ENCODE measurements around the gene CYBC1.
A peak's percentile ranks its signal among the peaks of the same experiment; 100 is the strongest.
"Not testable (repeated sequence)": the region's sequence is repeated elsewhere in the genome, so short reads cannot be mapped to it uniquely, and the experiment has no call there.

CYBC1 gene

DNA sequence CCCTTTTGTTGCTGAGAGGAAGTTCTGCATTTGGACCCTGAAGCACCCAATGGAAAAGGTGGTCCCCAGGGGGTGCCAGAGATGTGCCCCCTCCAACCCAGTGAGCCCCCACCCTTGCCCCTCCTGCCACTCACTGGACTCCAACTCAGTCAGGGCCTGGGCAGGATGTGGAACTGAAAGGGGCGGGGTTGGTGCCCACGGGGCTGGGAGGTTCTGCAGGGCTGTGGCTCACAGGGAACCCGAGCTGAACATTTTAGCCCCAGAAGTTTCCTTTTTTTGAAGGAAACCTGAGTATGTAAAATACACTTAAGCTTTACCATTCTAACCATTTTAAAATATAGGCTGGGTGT is 16.4 kb downstream of the CYBC1 start:
- DNase-seq (ENCODE audit: low spot score): no peak

DNA sequence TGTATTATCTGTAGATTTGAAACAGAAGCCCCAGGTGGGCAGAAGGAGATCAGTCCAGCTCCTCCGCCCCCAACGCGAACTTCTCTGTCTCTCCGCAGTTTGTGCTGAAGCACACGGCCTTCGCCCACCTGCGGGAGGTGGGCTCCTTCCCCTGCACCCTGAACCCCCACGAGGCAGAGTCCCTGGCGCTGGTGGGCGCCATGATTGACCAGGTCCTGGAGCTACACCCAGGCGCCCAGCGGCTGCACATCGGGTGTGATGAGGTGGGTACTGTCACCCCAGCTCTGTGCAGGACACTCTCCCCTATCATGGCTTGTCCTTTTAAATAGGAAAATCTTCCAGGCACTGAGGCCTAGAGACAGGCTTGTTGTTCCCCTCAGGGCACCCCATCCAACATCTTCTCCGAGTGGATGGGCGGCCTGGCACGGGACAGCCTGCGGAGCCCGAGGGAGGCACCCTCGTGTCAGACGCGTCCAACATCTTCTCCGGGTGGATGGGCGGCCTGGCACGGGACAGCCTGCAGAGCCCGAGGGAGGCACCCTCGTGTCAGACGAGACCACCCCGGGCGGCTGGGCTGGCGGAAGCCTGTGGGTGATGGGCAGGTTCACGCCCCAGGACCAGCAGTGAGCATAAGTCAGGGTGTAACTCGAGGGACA is 16.9 kb downstream of the CYBC1 start:
- no peak for DNase-seq (ENCODE audit: low spot score)

GRCh38 chr17:82432017-82432416 is 18.5 kb downstream of the CYBC1 start:
- DNase-seq (ENCODE audit: low spot score): no peak

DNA sequence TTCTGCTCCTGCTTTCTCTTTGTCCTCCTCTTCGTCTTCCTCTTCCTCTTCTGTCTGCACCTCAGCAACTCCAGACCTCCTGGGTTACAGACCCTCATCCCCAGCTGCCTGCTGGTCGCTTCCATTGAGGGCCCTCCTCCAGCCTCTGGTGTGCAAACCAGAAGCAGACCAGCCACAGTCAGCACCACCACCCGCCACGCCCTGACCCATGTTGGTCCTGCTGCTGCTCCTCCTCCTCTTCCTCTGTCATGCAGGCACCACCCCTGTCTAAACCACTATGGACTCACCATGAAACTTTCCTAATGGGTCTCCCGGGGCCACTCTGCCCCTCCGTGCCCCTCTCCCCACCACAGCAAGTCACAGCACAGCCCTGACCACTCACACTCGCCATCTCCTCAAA is 20.7 kb downstream of the CYBC1 start:
- DNase-seq (ENCODE audit: low spot score): no peak

- DNase-seq (ENCODE audit: low spot score): no peak
These were observed 22.0 kb downstream of the CYBC1 start for GRCh38 chr17:82428546-82428945.

GRCh38 chr17:82424863-82425159 is 25.7 kb downstream of the CYBC1 start:
- DNase-seq (ENCODE audit: low spot score): no peak

GRCh38 chr17:82424001-82424862 is 26.3 kb downstream of the CYBC1 start:
- DNase-seq (ENCODE audit: low spot score): no peak

- DNase-seq (ENCODE audit: low spot score): no peak
These were observed 31.0 kb downstream of the CYBC1 start for GRCh38 chr17:82419540-82419939.

GRCh38 chr17:82418001-82418986 is 32.3 kb downstream of the CYBC1 start, which contains the start of the genes HEXD and OGFOD3:
TSS of gene HEXD (plus strand) at chr17:82418347. CDS start at chr17:82419800, 1,453 bp downstream.
TSS of gene OGFOD3 (minus strand) at chr17:82418586. CDS start at chr17:82418485, 101 bp downstream.
- peak; percentile 84 for DNase-seq (ENCODE audit: low spot score)

GRCh38 chr17:82416771-82417170 is 33.8 kb downstream of the CYBC1 start:
- DNase-seq (ENCODE audit: low spot score): no peak

- DNase-seq (ENCODE audit: low spot score): no peak
These were observed 34.3 kb downstream of the CYBC1 start for GRCh38 chr17:82416264-82416663.

DNA sequence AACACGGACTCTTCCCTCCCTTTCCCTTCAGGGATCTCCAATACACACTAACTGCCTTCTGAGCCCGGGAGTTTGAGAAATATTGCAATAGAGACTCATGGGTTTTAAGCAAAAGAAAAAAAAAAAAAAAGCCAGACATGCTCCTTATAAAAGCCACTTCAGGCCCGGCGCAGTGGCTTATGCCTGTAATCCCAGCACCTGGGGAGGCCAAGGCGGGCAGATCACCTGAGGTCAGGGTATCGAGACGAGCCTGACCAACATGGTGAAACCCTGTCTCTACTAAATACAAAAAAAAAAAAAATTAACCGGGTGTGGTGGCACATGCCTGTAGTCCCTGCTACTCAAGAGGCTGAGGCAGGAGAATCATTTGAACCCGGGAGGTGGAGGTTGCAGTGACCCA is 34.8 kb downstream of the CYBC1 start:
- no peak for DNase-seq (ENCODE audit: low spot score)

DNA sequence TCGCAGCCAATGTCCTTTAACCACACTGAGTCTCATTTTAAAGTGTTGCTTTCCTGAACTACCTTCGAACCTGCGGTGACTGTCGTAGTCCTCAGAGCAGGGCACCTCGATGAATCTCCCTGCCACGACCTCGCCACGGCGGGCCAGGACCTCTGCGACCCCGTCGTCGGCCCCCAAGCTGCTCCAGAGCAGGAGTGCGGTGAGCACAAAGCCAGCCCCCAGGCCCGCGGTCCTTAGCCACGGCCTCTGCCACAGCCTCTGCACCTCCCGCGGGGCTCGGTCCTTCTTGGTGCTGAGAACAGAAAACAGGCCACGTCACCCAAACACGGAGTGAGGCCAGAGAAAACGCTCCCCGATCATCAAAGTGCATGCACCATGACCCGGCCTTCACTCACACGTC is 35.2 kb downstream of the CYBC1 start:
- no peak for DNase-seq (ENCODE audit: low spot score)

DNA sequence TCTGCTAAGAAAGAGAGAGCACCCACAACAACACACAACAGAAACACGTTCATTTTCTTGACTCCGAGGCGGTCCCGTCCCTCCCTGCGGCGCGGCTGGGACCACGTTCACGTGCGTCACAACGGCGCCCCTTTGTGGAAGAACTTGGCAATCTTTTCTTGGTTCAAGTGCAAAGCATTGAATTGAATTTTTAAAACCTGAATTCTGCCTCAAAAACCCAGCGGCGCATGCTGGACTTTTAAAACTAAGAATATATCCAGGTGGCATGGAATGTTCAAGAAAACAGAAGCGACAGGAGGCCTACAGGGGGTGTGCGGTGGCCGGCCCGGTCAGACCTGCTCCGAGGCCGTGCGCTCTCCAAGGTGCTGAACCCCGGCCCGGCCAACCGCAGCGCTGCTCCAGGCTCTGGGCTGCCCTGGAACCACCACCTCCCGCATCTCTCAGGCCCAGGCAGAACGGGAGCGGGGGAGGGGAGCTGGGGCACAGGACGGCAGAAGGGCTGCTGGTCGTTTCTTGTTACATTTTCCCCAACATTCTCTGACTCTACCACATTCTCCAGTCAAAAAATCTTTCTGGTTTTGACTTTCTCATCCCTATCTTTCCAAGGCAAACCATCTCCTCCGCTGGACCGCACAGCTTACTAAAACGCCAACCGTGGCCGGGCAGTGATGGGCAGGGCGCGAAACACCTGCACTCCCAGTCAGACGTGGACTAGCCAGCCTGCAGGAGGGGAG is 35.8 kb downstream of the CYBC1 start:
- DNase-seq (ENCODE audit: low spot score): peak; percentile 78

DNA sequence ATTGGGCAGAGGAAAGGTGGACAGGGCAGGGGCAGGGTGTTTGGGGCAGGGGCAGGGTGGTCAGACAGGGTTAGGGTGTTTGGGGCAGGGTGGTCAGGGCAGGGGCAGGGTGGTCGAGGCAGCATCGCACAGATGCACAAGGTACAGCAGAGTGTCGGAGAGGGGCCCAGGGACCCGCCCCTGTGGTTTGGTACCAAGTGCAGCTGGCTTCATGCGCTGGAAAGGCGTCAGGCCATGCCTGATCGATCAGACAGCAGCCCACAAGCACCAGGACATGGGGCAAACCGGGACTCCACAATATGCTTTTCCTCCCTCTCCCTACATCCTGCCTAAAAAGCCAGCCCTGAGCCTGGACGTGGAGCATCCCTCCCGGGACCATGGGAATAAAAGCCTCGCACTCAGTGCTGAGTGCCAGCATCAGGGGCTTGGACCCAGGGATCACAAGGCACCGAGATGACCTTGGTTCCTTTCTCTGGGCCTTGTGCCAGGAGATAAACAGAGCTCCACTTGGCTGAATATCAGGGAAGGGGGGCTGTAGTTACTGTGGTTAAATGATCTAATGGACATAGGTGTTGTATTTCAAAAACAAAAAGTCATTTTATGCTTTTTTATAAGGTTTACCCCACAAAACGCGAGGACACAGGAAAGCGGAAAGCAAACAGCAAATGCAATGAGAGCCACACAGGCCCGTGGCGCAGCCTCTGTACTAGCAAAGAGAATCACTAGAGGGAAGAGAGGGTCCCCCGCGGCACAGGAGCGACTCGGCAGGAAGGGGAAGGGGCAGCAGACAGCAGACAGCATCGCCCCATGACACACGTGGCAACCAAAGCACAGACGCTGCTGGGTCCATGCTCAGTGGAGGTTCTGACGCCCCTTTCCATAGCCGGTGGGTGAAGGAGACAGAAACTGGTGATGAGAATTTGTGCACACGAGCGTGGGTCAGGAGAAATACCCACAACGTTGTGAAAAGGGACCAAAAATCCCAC is 37.7 kb downstream of the CYBC1 start:
- no peak for DNase-seq (ENCODE audit: low spot score)

- not testable (repeated sequence) for DNase-seq (ENCODE audit: low spot score)
These were observed 38.5 kb downstream of the CYBC1 start for GRCh38 chr17:82412081-82412480.

- no peak for DNase-seq (ENCODE audit: low spot score)
These were observed 39.0 kb downstream of the CYBC1 start for GRCh38 chr17:82411396-82412053.

- no peak for DNase-seq (ENCODE audit: low spot score)
These were observed 40.4 kb downstream of the CYBC1 start for GRCh38 chr17:82410014-82410716.

- DNase-seq (ENCODE audit: low spot score): no peak
These were observed 41.6 kb downstream of the CYBC1 start for GRCh38 chr17:82408938-82409318.

Data from COLO829 (cell line).